Epithelial cell of umbilical artery (primary cell): ENCODE data around the gene OR52L1. TPM values are rescaled to one million over a fixed set of nuclear protein-coding genes. Genes with fewer than 3 reads are reported as not detected.

Experiments
- total RNA-seq: library from RNA; depleted of rRNA; stranded (reverse); fragments of >200 nt; gene quantifications from 2 replicates; pipeline ENCODE4 v1.2.3, GENCODE V29; 2014

Gene OR52L1
- total RNA-seq, result not detected in 2 replicates

DNA sequence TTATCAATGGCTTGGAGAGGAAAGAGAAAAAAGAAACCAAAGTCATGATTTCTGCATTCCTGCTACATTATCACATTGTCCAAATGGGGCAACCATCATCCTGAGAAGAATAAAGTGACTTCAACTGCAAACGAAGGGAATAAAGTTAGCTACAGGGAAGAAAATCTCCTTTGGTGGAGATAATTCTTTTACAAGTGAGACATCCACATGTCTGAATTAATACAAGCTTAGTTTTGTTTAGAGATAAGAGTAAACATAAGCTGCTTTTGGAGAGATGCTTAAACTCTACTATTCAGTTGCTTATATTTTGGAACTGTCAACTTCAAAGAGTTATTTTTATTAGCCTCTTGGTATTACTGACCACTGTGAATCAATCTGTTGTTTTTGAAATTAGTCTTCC is at the start of gene OR52L1:
OR52L1 (minus strand) TSS at position 101 of the 400 bp plus-strand sequence; CDS start at position 46, 55 bp downstream.

DNA sequence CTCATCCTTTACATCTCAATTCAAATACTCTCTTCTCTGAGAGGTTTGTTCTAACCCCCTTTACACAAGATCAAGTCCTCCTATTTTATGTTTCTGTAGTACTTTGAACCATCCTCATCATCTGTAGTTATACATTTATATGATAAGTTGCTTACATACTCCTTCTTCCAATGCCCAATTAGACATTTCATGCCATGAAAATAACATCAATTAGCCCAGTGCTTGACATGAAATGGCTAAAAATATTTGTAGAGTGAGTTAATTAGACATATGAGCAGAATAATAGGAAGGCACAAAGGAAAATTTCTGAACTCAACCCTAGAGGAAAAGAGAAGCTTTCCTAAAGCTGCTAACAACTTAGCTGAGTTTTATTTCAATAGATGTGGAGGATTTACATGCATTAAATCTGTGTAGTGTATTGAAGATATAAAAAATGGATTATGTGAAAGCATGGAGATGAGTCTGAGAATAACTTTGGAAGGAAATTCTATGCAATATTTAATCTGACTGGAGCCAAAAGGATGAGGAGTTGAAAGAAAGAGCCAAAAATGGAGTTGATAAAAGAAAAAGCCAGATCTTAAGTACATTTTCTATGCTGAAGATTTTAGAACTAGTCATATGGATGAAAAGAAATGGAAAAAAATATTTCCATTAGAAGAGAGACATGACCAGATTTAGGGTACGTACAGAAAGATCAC is 44.1 kb upstream of the OR52L1 start, which contains the start of gene OR56A1:
OR56A1 (minus strand) TSS at position 51 of the 698 bp plus-strand sequence. CDS start 3,066 bp downstream, outside the sequence.

DNA sequence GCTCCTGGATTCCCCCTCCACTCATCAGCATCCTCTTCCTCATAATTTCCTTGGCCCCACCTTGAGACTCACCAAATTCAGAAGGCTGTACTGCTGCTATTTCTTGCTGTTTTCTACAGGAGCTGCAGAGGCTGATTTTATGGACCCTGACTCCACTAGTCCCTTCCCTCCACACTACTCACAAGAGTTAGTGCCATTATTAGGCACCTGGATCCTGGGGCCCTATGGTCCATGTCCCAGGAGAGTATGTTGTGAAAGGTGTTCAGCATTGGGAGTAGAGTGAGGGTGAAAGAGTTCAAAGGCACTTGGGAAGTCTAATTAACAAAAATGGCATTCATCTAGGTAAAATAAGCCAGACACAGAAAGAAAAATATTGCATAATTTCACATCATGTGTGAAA is 20.1 kb upstream of the OR52L1 start, which contains the start of gene OR56A4:
OR56A4 (minus strand) TSS at position 101 of the 400 bp plus-strand sequence. CDS start 3,954 bp downstream, outside the sequence.

DNA sequence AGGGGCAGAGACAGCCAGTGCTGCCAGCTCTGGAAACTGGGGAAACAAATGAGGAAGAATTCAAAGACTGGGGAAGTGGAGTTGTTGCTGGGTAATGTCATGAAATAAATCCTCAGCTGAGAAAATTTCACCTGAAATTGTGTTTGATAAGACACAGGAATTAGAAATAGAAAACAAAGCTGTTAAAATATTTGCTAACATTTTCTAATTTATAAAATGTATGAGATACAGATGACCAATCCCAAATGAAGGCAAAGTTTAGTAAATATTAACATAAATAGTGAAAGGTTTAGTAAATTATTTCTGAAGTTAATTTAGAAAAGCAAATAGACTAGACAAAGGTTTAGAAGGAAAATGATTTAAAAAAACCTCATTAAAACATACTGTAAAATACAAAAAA is 18.4 kb downstream of the OR52L1 start, which contains the start of gene OR56A5:
OR56A5 (minus strand) TSS at position 101 of the 400 bp plus-strand sequence; CDS start at position 101, 0 bp downstream.

DNA sequence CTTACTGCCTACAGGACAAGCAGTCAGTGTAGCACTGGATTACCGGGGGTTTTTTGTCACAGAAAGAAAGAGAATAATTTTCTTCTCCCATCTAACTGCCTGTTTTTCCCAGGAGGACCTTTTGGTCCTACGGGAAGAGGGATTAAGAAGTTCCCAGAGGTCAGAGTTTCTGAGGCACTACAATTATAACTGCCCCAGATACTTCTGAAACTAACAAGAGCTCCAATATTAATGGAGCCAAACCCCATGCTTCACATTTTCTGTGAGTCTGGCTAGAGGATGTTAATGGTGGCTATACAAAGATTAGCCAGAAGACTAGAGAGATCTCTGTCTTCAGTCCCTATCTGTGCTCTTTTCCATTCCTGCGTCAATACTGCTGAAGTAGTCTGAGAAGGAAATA is 44.8 kb downstream of the OR52L1 start, which contains the start of gene OR56A3:
OR56A3 (plus strand) TSS at position 301 of the 400 bp plus-strand sequence. CDS start 5,096 bp downstream, outside the sequence.

Other genes starting within 250 kb of the OR52L1 start
- gene OR52N4, start 232.7 kb downstream of the OR52L1 start, total RNA-seq, result not detected in 2 replicates
- gene OR52N5, start 203.6 kb downstream of the OR52L1 start, total RNA-seq, result not detected in 2 replicates
- not detected in 2 replicates for gene OR52N1, start 195.7 kb downstream of the OR52L1 start, total RNA-seq
- not detected in 2 replicates for gene OR52N2, start 178.1 kb downstream of the OR52L1 start, total RNA-seq
- gene OR52E6, start 145.1 kb downstream of the OR52L1 start, total RNA-seq, result not detected in 2 replicates
- gene OR52E8, start 129.3 kb downstream of the OR52L1 start, total RNA-seq, result not detected in 2 replicates
- gene OR52E4, start 106.4 kb downstream of the OR52L1 start, total RNA-seq, result not detected in 2 replicates
- not detected in 2 replicates for gene OR52E5, start 93.8 kb downstream of the OR52L1 start, total RNA-seq
- gene OR56A3, start 44.7 kb downstream of the OR52L1 start, total RNA-seq, result not detected in 2 replicates
- gene OR56A5, start 18.5 kb downstream of the OR52L1 start, total RNA-seq, result not detected in 2 replicates
- gene OR56A4, start 20.0 kb upstream of the OR52L1 start, total RNA-seq, result not detected in 2 replicates
- under 0.01 TPM in 1 of 2 replicates, not detected in the other for gene OR56A1, start 43.8 kb upstream of the OR52L1 start, total RNA-seq
- not detected in 2 replicates for gene OR56B4, start 120.7 kb upstream of the OR52L1 start, total RNA-seq
- gene OR52B2, start 183.3 kb upstream of the OR52L1 start, total RNA-seq, result not detected in 2 replicates
- not detected in 2 replicates for gene OR52W1, start 212.2 kb upstream of the OR52L1 start, total RNA-seq
- gene C11orf42, start 218.6 kb upstream of the OR52L1 start, total RNA-seq, result not detected in 2 replicates
- 6.2 and 8.4 TPM in 2 replicates for gene FHIP1B, start 247.7 kb upstream of the OR52L1 start, total RNA-seq